K562 (cell line): ENCODE data around the gene CHTF8. TPM values are rescaled to one million over a fixed set of nuclear protein-coding genes. Genes with fewer than 3 reads are reported as not detected.

Experiments used
- ARID2 ChIP-seq: fragments of 450-650 bp; IDR thresholded peaks from 2 replicates; pipeline ENCODE4 v1.6.1; 2017; ENCODE audit warnings: antibody characterized with exemption, mild to moderate bottlenecking
- C11orf30 ChIP-seq: fragments of 450-650 bp; IDR thresholded peaks from 2 replicates; pipeline ENCODE4 v1.6.1; 2016; ENCODE audit warnings: low read depth, mild to moderate bottlenecking
- COPS2 ChIP-seq: fragments of 450-650 bp; conservative IDR thresholded peaks from 2 replicates; pipeline ENCODE4 v1.6.1; 2016; ENCODE audit warnings: mild to moderate bottlenecking, moderate library complexity
- E2F5 ChIP-seq: sonication (generic); formaldehyde crosslinking; IDR thresholded peaks from 2 replicates; pipeline ENCODE4 v1.8.0; 2022; ENCODE audit warnings: mild to moderate bottlenecking, missing genetic modification reagents
- FOXA1 ChIP-seq: fragments of 450-650 bp; IDR thresholded peaks from 2 replicates; pipeline ENCODE4 v1.6.1; 2016; ENCODE audit warnings: mild to moderate bottlenecking, borderline replicate concordance
- HNRNPLL ChIP-seq: fragments of 200-400 bp; formaldehyde crosslinking; IDR thresholded peaks from 2 replicates; pipeline ENCODE4 v1.6.1; 2017; ENCODE audit warnings: low read length, low read depth, mild to moderate bottlenecking; ENCODE audit not compliant: poor library complexity, severe bottlenecking
- JUNB ChIP-seq: fragments of 450-650 bp; formaldehyde crosslinking; conservative IDR thresholded peaks from 2 replicates; pipeline ENCODE4 v1.4.0; 2020; ENCODE audit warnings: mild to moderate bottlenecking
- MCM7 ChIP-seq, 2 experiments: fragments of 450-650 bp; IDR thresholded peaks; 2 replicates each; pipeline ENCODE4 v1.6.1; 2016 to 2018
- NCOR1 ChIP-seq: fragments of 450-650 bp; IDR thresholded peaks from 2 replicates; pipeline ENCODE4 v1.6.1; 2016; ENCODE audit warnings: mild to moderate bottlenecking, moderate library complexity
- NRF1 ChIP-seq, 2 experiments: fragments of 450-650 bp; IDR thresholded peaks in 1 of 2; conservative IDR thresholded peaks in 1 of 2; 2 replicates each; pipeline ENCODE4 v1.6.1; 2014; ENCODE audit warnings: mild to moderate bottlenecking in 2 of 2
- RAD21 ChIP-seq, 2 experiments: fragments of 250-450 bp in 1 of 2; fragments of 450-650 bp in 1 of 2; sonication (Bioruptor Pico) in 1 of 2; formaldehyde crosslinking in 1 of 2; IDR thresholded peaks in 1 of 2; conservative IDR thresholded peaks in 1 of 2; 2 replicates each; pipeline versions ENCODE4 v1.4.0 to v1.8.0; 2020 to 2022; ENCODE audit warnings: mild to moderate bottlenecking in 2 of 2, moderate library complexity in 1 of 2
- RBM39 ChIP-seq: fragments of 200-400 bp; formaldehyde crosslinking; optimal IDR thresholded peaks from 2 replicates; pipeline ENCODE3; 2018; ENCODE audit warnings: low read depth, low read length
- RFX5 ChIP-seq: IDR thresholded peaks from 2 replicates; pipeline ENCODE4 v1.6.1; 2011; ENCODE audit warnings: low read depth, mild to moderate bottlenecking, improper control_type of control experiment, low read length
- RNF219 ChIP-seq: fragments of 250-450 bp; sonication (Bioruptor Pico); IDR thresholded peaks from 2 replicates; pipeline ENCODE4 v1.5.0; 2022; ENCODE audit warnings: mild to moderate bottlenecking
- RUNX1 ChIP-seq: sonication (generic); IDR thresholded peaks from 2 replicates; pipeline ENCODE4 v1.6.1; 2016; ENCODE audit warnings: antibody characterized with exemption, low read depth
- SMC3 ChIP-seq: conservative IDR thresholded peaks from 2 replicates; pipeline ENCODE4 v1.6.1; 2011; ENCODE audit warnings: low read depth, low read length, improper control_type of control experiment; ENCODE audit not compliant: insufficient read depth
- SP1 ChIP-seq: sonication (generic); formaldehyde crosslinking; IDR thresholded peaks from 2 replicates; pipeline ENCODE4 v1.8.1; 2022; ENCODE audit warnings: mild to moderate bottlenecking, missing genetic modification reagents
- TAF7 ChIP-seq: fragments of 450-650 bp; IDR thresholded peaks from 2 replicates; pipeline ENCODE4 v1.6.1; 2016; ENCODE audit warnings: missing genetic modification characterization, missing compliant biosample characterization
- THAP7 ChIP-seq: fragments of 250-450 bp; sonication (Bioruptor Pico); IDR thresholded peaks from 2 replicates; pipeline ENCODE4 v1.5.0; 2021
- TRIM24 ChIP-seq, 2 experiments: fragments of 450-650 bp; IDR thresholded peaks; 2 replicates each; pipeline ENCODE4 v1.6.1; 2016
- ZNF589 ChIP-seq: fragments of 200-800 bp; sonication (Bioruptor generic); IDR thresholded peaks from 2 replicates; pipeline ENCODE4 v1.6.1; 2016; ENCODE audit warnings: low read depth, missing genetic modification characterization, missing compliant biosample characterization
- ZNF780A ChIP-seq: fragments of 250-450 bp; sonication (Bioruptor Pico); IDR thresholded peaks from 2 replicates; pipeline ENCODE4 v1.5.0; 2021; ENCODE audit warnings: mild to moderate bottlenecking
- polyA plus RNA-seq, 8 experiments: library from polyadenylated mRNA; depleted of rRNA in 4 of 8; stranded (reverse) in 5 of 8; unstranded in 3 of 8; fragments of >200 nt; fragmentation: Nextera tagmentation in 2 of 8; fragmentation: Illumina TruSeq in 1 of 8; extraction: Ambion mirVana in 2 of 8; extraction: Trizol in 1 of 8; gene quantifications; 2 replicates each; pipeline versions ENCODE4 v1.2.1 to v1.2.3, GENCODE V29; 2011 to 2014; ENCODE audit warnings: inconsistent platforms in 1 of 8, missing spikeins in 1 of 8
- total RNA-seq, 7 experiments: library from RNA; depleted of rRNA in 6 of 7; stranded (reverse); fragments of >200 nt in 6 of 7; fragmentation: Illumina TruSeq in 2 of 7; extraction: Trizol in 2 of 7; gene quantifications; 2 replicates each; pipeline versions ENCODE4 v1.2.1 to v1.2.3, GENCODE V29; 2011 to 2021; ENCODE audit warnings: low replicate concordance in 1 of 7
- TF ChIP-seq, protein P1 (sequence below), 2 experiments: IDR thresholded peaks; 2 replicates each; pipeline ENCODE4 v1.6.1; 2011; ENCODE audit warnings: borderline replicate concordance in 1 of 2, control low read depth in 1 of 2, low read depth in 1 of 2, low read length in 1 of 2, mild to moderate bottlenecking in 1 of 2, mixed read lengths in 1 of 2, moderate library complexity in 1 of 2; ENCODE audit not compliant: insufficient read depth in 1 of 2, insufficient read length in 1 of 2, poor library complexity in 1 of 2, severe bottlenecking in 1 of 2; ENCODE audit errors: extremely low read depth in 1 of 2
- TF ChIP-seq, protein P2 (sequence below): fragments of 250-450 bp; sonication (Bioruptor Pico); IDR thresholded peaks from 2 replicates; pipeline ENCODE4 v1.8.0; 2021; ENCODE audit warnings: borderline replicate concordance, mild to moderate bottlenecking, moderate library complexity; ENCODE audit not compliant: poor library complexity, severe bottlenecking

The CHTF8 gene
- total and polyA plus RNA-seq, 9 of the 15 experiments (the other 6 are each of a cell fraction or from before 2014, with no cell fraction given), result 20.2 to 199 (median 108) TPM

- TF ChIP-seq, protein P1, sequence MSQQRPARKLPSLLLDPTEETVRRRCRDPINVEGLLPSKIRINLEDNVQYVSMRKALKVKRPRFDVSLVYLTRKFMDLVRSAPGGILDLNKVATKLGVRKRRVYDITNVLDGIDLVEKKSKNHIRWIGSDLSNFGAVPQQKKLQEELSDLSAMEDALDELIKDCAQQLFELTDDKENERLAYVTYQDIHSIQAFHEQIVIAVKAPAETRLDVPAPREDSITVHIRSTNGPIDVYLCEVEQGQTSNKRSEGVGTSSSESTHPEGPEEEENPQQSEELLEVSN (IDR thresholded peaks at IDR 0.05; ENCODE audit: borderline replicate concordance in 1 of 2, extremely low read depth in 1 of 2, insufficient read depth in 1 of 2, insufficient read length in 1 of 2, low read depth in 1 of 2, low read length in 1 of 2, poor library complexity in 1 of 2, severe bottlenecking in 1 of 2), result peak; percentile 46 to 52
- TF ChIP-seq RUNX1 (no peak), COPS2 (no peak), RBM39 (no peak), RNF219 (CRISPR knock-in tag) (no peak), HNRNPLL (no peak), JUNB (CRISPR knock-in tag) (no peak), E2F5 (CRISPR knock-in tag) (no peak), RAD21 (CRISPR knock-in tag; conservative IDR thresholded peaks at IDR 0.05 in 1 of 2, IDR thresholded peaks at IDR 0.05 in 1 of 2) (no peak), FOXA1 (no peak), SMC3 (no peak), C11orf30 (peak; percentile 45), SP1 (CRISPR knock-in tag) (no peak), MCM7 (IDR thresholded peaks at IDR 0.05) (no peak), NRF1 (conservative IDR thresholded peaks at IDR 0.05 in 1 of 2, IDR thresholded peaks at IDR 0.05 in 1 of 2) (peak; percentile 87 to 89), NCOR1 (no peak), ZNF780A (CRISPR knock-in tag) (no peak), ZNF589 (CRISPR knock-in tag) (no peak), TRIM24 (IDR thresholded peaks at IDR 0.05) (no peak), ARID2 (no peak), THAP7 (CRISPR knock-in tag) (no peak), TAF7 (tag) (no peak), RFX5 (no peak)
- TF ChIP-seq, protein P2, sequence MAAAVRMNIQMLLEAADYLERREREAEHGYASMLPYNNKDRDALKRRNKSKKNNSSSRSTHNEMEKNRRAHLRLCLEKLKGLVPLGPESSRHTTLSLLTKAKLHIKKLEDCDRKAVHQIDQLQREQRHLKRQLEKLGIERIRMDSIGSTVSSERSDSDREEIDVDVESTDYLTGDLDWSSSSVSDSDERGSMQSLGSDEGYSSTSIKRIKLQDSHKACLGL (CRISPR knock-in tag), result peak; percentile 97
These were observed at the start of gene CHTF8, which contains the start of gene UTP4 (continued) for GRCh38 chr16:69132424-69133252.
